NCI-H1436 treated with DMSO at 0.1 percent for 48 hours (cell line): ENCODE results near the gene HSBP1L1.

Source experiments
- DNase-seq: peaks from one replicate; lab custom pipeline; 2025; lab: John Stamatoyannopoulos, UW

The HSBP1L1 gene

GRCh38 chr18:79961527-79962291, 2.7 kb upstream of the HSBP1L1 start:
- no peak for DNase-seq

GRCh38 chr18:79962311-79962710, 2.1 kb upstream of the HSBP1L1 start:
- no peak for DNase-seq

GRCh38 chr18:79962835-79963657, 1.4 kb upstream of the HSBP1L1 start:
- no peak for DNase-seq

- no peak for DNase-seq
These were observed 649 bp upstream of the HSBP1L1 start for GRCh38 chr18:79963658-79964329.

- DNase-seq: no peak
These were observed 868 bp downstream of the HSBP1L1 start for GRCh38 chr18:79965119-79965902.

- DNase-seq: no peak
These were observed 6.1 kb downstream of the HSBP1L1 start for GRCh38 chr18:79970419-79971133.

GRCh38 chr18:79971211-79971952, 6.9 kb downstream of the HSBP1L1 start:
- DNase-seq: no peak

- no peak for DNase-seq
These were observed 7.5 kb downstream of the HSBP1L1 start for GRCh38 chr18:79971986-79972385.

- DNase-seq: no peak
These were observed 8.3 kb downstream of the HSBP1L1 start for GRCh38 chr18:79972720-79973119.

- DNase-seq: no peak
These were observed 9.1 kb downstream of the HSBP1L1 start for GRCh38 chr18:79973517-79973916.

- DNase-seq: no peak
These were observed 9.7 kb downstream of the HSBP1L1 start for GRCh38 chr18:79974025-79974654.

- no peak for DNase-seq
These were observed 10.6 kb downstream of the HSBP1L1 start for GRCh38 chr18:79975043-79975442.

- no peak for DNase-seq
These were observed 11.7 kb downstream of the HSBP1L1 start for GRCh38 chr18:79975985-79976680.

GRCh38 chr18:79979843-79980242, 15.4 kb downstream of the HSBP1L1 start:
- DNase-seq: no peak

GRCh38 chr18:79980585-79980984, 16.1 kb downstream of the HSBP1L1 start:
- no peak for DNase-seq

- no peak for DNase-seq
These were observed 18.3 kb downstream of the HSBP1L1 start for GRCh38 chr18:79982736-79983135.

GRCh38 chr18:79983253-79983652, 18.8 kb downstream of the HSBP1L1 start:
- DNase-seq: no peak

GRCh38 chr18:79983793-79984192, 19.4 kb downstream of the HSBP1L1 start:
- no peak for DNase-seq

GRCh38 chr18:79985172-79985571, 20.7 kb downstream of the HSBP1L1 start:
- DNase-seq: no peak
